ENCODE data around the gene BUD31. TPM values are rescaled to one million over a fixed set of nuclear protein-coding genes. Genes with fewer than 3 reads are reported as not detected.
A peak's percentile ranks its signal among the peaks of the same experiment; 100 is the strongest.

Gene BUD31
- total and polyA plus RNA-seq, 2 of the 4 experiments (the other 2 are of a cell fraction), result 72.6 to 97.2 TPM

DNA sequence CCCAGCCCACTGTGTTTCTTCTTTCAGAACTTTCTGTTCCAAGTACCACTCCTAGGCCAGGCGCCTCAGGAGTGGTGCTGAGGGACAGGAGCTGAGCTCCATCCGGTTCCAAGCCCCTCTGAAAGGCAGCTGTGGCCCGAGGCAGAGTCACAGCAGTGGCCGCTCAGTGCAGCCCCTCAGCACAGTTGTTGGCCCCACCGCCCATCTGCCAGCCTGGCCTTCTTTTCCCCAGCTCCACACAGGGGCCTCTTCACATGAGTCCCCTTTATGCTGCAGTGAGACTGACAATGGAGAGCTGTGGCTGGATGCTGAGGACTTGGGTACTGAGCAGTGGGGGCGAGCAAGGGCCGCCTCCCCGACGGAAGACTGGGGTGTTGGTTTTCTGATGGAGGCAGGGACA, 9.5 kb downstream of the BUD31 start:
- BruUV-seq (replicated peaks), result no TSS peak

More for the DNA sequence above, 9.5 kb downstream of the BUD31 start:
- Histone ChIP-seq H3K9me1 (ENCODE audit: insufficient read depth, low read length) (no peaks in the 10 kb centered on the region), H3K4me1 (ENCODE audit: control insufficient read depth, insufficient read depth, low read length) (no peaks in the 10 kb centered on the region), H4K91ac (ENCODE audit: insufficient read depth, low read depth, low read length) (no peak overlapping the region), H2BK5ac (ENCODE audit: low read depth, low read length, poor library complexity, severe bottlenecking) (no peak overlapping the region), H2BK20ac (ENCODE audit: low read depth, low read length) (no peak overlapping the region), H3K9me3 (ENCODE audit: control insufficient read depth, insufficient read depth, low read length) (no peaks in the 10 kb centered on the region), H3K23ac (ENCODE audit: low read depth, low read length) (no peak overlapping the region), H3K18ac (ENCODE audit: low read depth, low read length) (no peak overlapping the region), H2BK15ac (ENCODE audit: low read depth, low read length) (no peak overlapping the region), H3K14ac (replicated peaks; ENCODE audit: low read depth, low read length) (no peak overlapping the region), H4K8ac (ENCODE audit: low read depth in 2 of 2, low read length in 2 of 2) (no peak overlapping the region), H3K56ac (ENCODE audit: extremely low read depth, insufficient read depth, low read length) (no peak overlapping the region), H2AFZ (replicated peaks; ENCODE audit: low read length, poor library complexity) (no peak overlapping the region), H3K79me1 (ENCODE audit: low read depth in 1 of 2, low read length in 2 of 2) (peaks cover 15 to 18% of the 10 kb centered on the region in 2 experiments), H2AK5ac (ENCODE audit: low read depth, low read length) (no peak overlapping the region), H3K4me3 (ENCODE audit: insufficient read depth, low read depth, low read length) (no peak overlapping the region), H3K27ac (ENCODE audit: insufficient read depth, low read length) (no peak overlapping the region), H3K36me3 (ENCODE audit: control insufficient read depth, insufficient read depth, low read length) (peaks cover 69% of the 10 kb centered on the region), H3K27me3 (ENCODE audit: control insufficient read depth, insufficient read depth, low read length) (no peaks in the 10 kb centered on the region), H2BK120ac (ENCODE audit: low read depth, low read length) (no peak overlapping the region), H4K20me1 (ENCODE audit: insufficient read depth, low read length) (peaks cover 24% of the 10 kb centered on the region), H3K4me2 (ENCODE audit: low read depth, low read length) (no peak overlapping the region), H3K4ac (ENCODE audit: low read depth, low read length) (no peak overlapping the region), H2AK9ac (replicated peaks; ENCODE audit: low read depth, low read length, poor library complexity) (peak overlapping the region; percentile 55), H3K9ac (ENCODE audit: low read depth, low read length) (no peak overlapping the region), H4K5ac (ENCODE audit: low read depth, low read length) (no peak overlapping the region)
- ChIA-PET CTCF (no interaction called here), POLR2A (ENCODE audit: unreplicated experiment) (interaction anchor here (0.6 to 0.8 kb wide), 2 partner anchors 10 to 193 kb away, joined by 3 to 4 read pairs; partner anchors contain the start of genes BUD31 and PDAP1)
- WGBS, 2 experiments (ENCODE audit: extremely low coverage in 2 of 2, insufficient read length in 1 of 2), result no CpG with 5 or more reads among the region's 9 CpGs
- no peak for DNase-seq
- TF ChIP-seq RFX5 (IDR thresholded peaks at IDR 0.05; ENCODE audit: low read depth, low read length), result no peak
- TF ChIP-seq POLR2A (IDR thresholded peaks at IDR 0.05; ENCODE audit: low read depth, low read length), result no peak
- no peak for TF ChIP-seq ELK1 (IDR thresholded peaks at IDR 0.05; ENCODE audit: borderline replicate concordance, low read depth, low read length)
- no peak for TF ChIP-seq CTCF (conservative IDR thresholded peaks at IDR 0.05; ENCODE audit: low read depth, low read length)
- TF ChIP-seq RCOR1 (IDR thresholded peaks at IDR 0.05; ENCODE audit: insufficient replicate concordance, low read length), result no peak
- no peak for TF ChIP-seq CHD1 (IDR thresholded peaks at IDR 0.05; ENCODE audit: low read depth, low read length)
- no peak for TF ChIP-seq MXI1 (IDR thresholded peaks at IDR 0.05; ENCODE audit: borderline replicate concordance, low read depth, low read length)
- no peak for TF ChIP-seq NFE2L2 (IDR thresholded peaks at IDR 0.05; ENCODE audit: low read depth, low read length)
- no peak for TF ChIP-seq SMC3 (IDR thresholded peaks at IDR 0.05; ENCODE audit: low read depth, low read length)
- no peak for TF ChIP-seq CEBPB (IDR thresholded peaks at IDR 0.05; ENCODE audit: low read depth, low read length)
- TF ChIP-seq MAFK (IDR thresholded peaks at IDR 0.05; ENCODE audit: low read depth, low read length), result no peak
- no peak for TF ChIP-seq BHLHE40 (IDR thresholded peaks at IDR 0.05; ENCODE audit: low read depth, low read length)
- TF ChIP-seq MAZ (IDR thresholded peaks at IDR 0.05; ENCODE audit: borderline replicate concordance, low read depth, low read length), result no peak
- TF ChIP-seq, protein P1, sequence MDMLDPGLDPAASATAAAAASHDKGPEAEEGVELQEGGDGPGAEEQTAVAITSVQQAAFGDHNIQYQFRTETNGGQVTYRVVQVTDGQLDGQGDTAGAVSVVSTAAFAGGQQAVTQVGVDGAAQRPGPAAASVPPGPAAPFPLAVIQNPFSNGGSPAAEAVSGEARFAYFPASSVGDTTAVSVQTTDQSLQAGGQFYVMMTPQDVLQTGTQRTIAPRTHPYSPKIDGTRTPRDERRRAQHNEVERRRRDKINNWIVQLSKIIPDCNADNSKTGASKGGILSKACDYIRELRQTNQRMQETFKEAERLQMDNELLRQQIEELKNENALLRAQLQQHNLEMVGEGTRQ (IDR thresholded peaks at IDR 0.05; ENCODE audit: low read depth, low read length), result no peak
- TF ChIP-seq FOS (IDR thresholded peaks at IDR 0.05; ENCODE audit: low read depth, low read length), result no peak
- no peak for TF ChIP-seq RAD21 (IDR thresholded peaks at IDR 0.05; ENCODE audit: low read length)
- dilution Hi-C loops (cut with HindIII; ENCODE audit: low sequenced_read_pairs, unreplicated experiment) (no loop called here), intact Hi-C loops (cut with micrococcal nuclease) (no loop called here), in situ Hi-C loops (cut with MboI; ENCODE audit: low sequenced_read_pairs) (no loop called here)
- ATAC-seq (ENCODE audit: low read depth), result no peak

Measured in IMR-90 (cell line).